Activated T-cell treated with anti-CD3 and anti-CD28 coated beads for 24 hours (primary cell): ENCODE measurements around the gene PDE11A.
"Not testable (repeated sequence)": the region's sequence is repeated elsewhere in the genome, so short reads cannot be mapped to it uniquely, and the experiment has no call there.

Experiments
- DNase-seq: peaks from one replicate; pipeline ENCODE4 v3.0.0-alpha.2; 2020; ENCODE audit warnings: low read depth

PDE11A gene

DNA sequence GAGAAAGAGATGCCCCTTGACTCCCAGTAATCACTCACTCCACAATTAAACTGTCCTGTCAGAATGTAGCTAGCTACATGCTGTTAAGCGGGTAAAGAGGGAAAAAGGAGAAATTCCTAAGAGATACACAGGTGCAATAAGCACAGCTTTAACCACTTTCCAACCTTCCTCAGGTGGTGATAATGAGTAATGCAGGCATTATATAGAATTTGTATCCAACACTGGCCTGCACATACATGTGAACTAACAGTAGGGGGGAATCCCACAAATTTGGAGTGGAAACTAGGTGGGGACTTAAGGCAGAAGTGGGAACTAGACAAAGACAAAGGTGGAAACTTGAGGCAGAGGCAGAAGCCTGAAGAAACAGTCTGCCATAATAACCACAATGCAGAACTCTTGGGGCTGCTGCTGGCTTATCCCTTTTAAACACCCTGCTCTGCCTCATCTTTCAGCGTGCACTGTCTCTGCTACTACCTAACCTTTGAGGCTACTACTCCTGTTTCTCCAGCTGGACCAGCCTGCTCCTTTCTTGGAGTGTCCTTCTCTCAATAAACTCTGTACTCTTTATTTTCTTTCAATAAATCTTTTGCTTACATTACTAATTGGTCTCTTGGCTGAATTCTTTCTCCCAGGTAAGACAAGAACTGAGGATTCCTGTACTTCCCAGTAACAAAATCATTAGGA lies 259.7 kb downstream of the PDE11A start:
- DNase-seq = no peak

DNA sequence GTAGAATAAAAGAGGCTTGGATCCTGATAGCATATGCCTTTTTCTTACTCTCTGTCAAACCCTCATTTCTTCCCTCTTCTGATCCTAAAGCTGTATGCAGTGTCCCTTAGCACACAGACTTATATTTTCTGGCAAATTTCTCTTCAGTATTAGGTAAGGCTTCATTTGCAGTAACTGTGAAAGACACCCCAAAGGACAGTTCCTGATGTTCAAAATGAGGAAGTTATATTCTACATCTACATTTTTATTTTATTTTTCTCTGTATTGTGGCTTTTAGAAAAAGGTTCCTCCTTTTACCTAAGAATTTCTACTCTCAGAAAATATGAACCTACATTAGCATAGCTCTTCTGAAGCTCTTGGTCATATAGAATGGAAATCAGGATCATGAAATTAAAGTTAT lies 261.7 kb downstream of the PDE11A start:
- no peak for DNase-seq

- DNase-seq = no peak
Measured at GRCh38 chr2:177808984-177809809, 263.4 kb downstream of the PDE11A start.

- DNase-seq = no peak
Measured at GRCh38 chr2:177806025-177806424, 266.6 kb downstream of the PDE11A start.

DNA sequence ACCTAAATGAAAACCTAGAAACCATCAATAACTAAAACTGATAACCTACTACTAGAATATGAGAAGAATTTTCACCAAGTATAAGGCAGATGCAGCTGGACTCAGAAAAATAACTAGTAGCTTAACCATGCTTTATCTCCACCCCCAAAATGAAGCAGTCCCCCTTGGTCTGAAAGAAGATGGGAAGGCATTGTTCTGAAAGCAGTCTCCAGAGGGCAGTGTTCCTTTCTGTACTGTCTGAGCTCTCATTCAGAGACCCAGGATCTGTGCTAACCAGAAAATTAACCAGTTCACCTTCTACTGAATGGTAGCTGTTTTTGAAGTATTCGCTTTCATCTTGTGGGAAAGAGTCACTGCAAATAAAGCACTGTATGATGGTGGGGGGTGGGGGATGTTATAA lies 273.0 kb downstream of the PDE11A start:
- no peak for DNase-seq

GRCh38 chr2:177797808-177798207 lies 274.8 kb downstream of the PDE11A start:
- no peak for DNase-seq

DNA sequence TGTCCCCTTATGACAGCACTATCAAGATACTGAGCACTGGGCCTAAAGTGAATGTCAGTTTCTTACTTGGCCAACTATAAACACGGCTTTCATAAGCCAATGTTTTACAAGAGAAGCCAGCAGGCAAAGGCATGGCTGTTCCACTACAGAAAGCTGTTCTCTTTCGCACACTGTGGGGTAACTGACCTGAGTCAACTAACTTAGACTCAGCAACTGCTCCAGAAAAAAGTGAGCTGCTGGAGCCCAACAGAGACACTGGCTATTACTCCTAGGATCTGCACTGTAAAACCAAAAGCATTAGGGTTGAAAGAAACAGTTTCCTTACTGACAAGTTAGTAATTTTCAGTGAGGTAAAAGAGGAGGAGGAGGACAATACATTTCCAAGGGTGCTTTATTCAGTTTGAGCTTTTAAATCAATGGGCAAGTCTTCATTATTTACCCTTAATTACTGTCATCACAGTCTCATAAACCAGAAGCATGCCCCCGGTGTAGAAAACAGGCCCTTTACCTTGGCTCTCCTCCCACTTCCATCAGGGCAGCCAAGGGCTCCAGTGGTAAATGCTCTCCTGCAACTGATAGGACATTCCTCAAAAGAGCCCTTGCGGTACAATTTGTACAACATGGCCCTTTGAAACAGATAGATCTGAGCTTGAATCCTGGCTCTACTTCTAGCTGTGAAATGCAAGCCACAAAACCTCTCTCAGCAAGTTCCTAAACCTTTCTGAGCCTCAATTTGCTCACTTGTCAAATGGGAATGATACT lies 275.7 kb downstream of the PDE11A start:
- no peak for DNase-seq

- DNase-seq = no peak
Measured at GRCh38 chr2:177796011-177796410, 276.6 kb downstream of the PDE11A start.

DNA sequence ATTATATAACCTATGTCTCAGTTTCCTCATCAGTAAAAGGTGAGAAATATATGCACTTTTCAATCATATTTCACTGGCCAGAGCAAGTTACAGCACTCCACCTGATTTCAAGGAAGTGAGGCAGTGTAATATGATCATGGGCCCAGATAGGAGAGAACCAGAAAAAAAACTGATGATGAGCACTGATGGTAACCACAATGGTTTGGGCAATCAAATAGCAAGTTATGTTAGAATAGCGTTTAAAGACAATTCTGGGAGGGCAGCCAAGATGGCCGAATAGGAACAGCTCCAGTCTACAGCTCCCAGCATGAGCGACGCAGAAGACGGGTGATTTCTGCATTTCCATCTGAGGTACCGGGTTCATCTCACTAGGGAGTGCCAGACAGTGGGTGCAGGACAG lies 287.4 kb downstream of the PDE11A start:
- DNase-seq = not testable (repeated sequence)

DNA sequence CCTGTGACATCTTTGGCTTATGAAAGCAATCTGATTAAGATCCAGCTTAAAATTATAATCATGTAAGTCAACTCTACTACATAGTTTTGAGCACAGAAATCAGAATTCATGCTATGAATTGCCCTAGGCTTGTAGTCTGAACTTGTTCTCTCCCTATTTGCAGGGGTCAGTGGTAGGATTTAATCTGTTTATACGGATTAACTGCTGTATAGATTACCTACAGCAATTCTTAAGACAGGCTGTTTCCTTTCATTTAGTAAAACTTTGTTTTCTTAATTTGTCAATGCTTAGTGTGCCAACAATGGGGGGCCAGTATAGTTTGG lies 287.9 kb downstream of the PDE11A start:
- DNase-seq = no peak

GRCh38 chr2:177783835-177784744 lies 288.5 kb downstream of the PDE11A start:
- no peak for DNase-seq

GRCh38 chr2:177783091-177783490 lies 289.5 kb downstream of the PDE11A start:
- DNase-seq = no peak

DNA sequence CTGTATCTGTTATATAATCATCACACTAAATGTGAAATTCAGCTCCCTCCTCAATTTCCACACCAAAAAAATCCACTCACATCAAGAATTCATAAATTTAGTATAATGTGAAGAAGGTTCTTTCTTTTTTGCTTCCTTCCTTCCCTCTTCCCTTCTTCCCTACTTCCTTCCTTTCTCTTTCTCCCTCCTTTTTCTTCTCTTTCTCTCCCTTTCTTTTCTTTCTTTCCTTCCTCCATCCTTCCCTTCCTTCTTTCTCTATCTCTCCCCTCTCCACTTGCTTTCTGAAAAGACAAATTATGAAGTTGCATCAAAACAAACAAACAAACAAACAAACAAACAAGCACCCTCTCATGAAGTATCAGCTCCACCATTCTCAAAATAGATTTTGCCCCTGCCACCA lies 290.0 kb downstream of the PDE11A start:
- DNase-seq = no peak

- no peak for DNase-seq
Measured at GRCh38 chr2:177778472-177778871, 294.1 kb downstream of the PDE11A start.

DNA sequence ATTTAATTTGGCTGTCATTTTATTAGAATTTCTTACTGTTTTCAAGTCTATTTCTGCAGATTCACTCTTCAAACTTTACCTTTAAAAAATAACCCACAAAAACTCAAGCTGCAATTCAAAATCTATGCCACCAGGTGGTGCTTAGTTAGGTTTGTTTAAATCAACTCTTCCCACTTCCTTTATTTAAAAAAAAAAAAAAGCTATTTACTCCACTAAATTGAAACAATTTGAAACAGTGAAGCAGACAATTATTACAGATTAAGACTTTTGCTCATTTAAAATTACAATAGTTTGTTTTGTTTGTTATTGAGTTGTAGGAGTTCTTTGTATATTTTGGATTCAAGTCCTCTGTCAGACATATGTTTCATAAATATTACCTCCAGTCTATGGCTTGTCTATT lies 300.0 kb downstream of the PDE11A start:
- no peak for DNase-seq

DNA sequence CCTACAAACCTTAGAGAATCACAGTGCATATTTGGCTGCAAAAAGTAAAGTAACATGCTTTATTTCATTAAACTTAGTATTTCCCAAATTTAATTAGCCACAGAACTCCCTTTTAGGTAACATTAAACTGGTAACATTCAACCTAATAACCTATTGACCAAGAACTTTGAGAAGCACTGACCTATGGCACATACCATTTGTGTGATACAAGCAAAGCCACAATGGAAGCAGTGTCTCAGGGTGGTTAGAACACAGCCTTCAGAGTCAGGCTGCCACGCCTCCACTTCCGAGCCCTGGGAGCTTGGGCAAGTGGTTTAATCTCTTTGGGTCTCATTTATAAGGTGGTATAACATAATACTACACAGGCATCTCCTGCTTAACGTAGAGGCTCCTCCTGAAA lies 301.4 kb downstream of the PDE11A start:
- DNase-seq = no peak

GRCh38 chr2:177767768-177768167 lies 304.8 kb downstream of the PDE11A start:
- DNase-seq = no peak

- DNase-seq = no peak
Measured at GRCh38 chr2:177765698-177766097, 306.9 kb downstream of the PDE11A start.

DNA sequence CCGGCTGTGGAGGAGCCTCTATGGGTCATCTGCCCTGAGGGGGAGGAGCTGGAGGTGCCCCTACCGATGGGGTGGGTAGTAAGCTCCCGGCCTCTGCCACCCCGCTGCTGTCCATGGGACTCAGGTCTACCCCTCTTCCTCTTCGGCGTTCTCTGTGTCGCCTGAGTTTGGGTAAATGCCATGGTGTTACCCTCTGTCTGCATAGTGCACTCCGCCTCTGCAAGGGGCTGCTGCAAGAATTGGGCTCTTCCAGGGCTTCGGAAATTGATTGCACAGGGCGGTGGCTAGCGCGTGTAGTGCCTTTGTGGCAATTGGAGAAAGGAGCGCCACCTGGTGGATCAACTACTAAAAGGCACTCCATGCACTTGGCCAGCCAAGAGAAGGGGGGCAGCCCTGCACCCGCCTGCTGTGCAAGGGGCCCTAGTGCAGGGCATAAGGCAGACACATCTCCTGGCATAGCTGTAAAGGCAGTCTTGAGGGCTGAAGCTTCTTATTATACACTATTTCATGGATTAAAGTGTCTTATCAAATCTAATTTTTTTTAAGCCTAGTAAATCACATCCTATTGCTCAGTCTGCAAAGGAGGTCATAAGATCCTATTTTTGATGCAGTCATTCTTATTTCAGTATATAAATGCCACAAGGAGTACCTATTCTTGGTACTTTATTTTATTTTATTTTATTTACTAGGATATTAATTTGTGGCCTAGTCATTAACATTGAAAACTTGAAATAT lies 308.9 kb downstream of the PDE11A start:
- DNase-seq = peak; percentile 72

DNA sequence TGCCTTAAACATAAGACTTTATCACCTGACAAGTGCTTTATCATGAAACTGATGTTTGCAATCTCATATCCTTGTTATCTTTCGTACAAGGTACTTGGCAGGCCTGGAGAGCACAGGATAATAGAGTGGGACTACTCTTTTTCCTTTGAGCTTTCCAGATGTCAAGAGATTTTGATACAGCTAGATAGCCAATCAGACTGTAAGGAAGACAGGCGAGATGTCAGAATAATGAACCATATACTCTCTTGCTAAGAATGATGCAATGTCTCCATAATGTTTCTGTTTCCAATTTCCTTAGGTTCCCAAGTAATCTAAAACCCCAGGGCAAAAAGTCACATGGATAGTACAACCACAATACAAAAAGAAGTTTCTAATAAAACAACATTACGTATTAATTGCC lies 313.1 kb downstream of the PDE11A start:
- DNase-seq = no peak
